Stomach (tissue), 4 donors: ENCODE data around the gene TIE1.

Experiments
- CTCF ChIP-seq, 7 experiments: fragments of 450-650 bp in 4 of 7; fragments of 200-600 bp in 3 of 7; sonication (generic) in 3 of 7; IDR thresholded peaks; one replicate each; pipeline ENCODE4 v1.5.1; 2016 to 2019; ENCODE audit warnings: antibody characterized with exemption in 7 of 7, control low read depth in 2 of 7, mild to moderate bottlenecking in 1 of 7
- EP300 ChIP-seq: sonication (generic); formaldehyde crosslinking; IDR thresholded peaks from one replicate; pipeline ENCODE4 v1.6.1; 2017; ENCODE audit warnings: antibody characterized with exemption

GRCh38 chr1:43359696-43360095, 58.9 kb downstream of the TIE1 start:
- TF ChIP-seq EP300 (no peak), CTCF (IDR thresholded peaks at IDR 0.05) (no peak)
